Suppressor macrophage treated with lipopolysaccharide for 1 hour (primary cell): ENCODE results near the gene ARID3A.

Experiments
- DNase-seq, 3 donors: peaks; one replicate each; pipeline ENCODE4 v3.0.0-alpha.2; 2020 to 2022

Gene ARID3A

DNA sequence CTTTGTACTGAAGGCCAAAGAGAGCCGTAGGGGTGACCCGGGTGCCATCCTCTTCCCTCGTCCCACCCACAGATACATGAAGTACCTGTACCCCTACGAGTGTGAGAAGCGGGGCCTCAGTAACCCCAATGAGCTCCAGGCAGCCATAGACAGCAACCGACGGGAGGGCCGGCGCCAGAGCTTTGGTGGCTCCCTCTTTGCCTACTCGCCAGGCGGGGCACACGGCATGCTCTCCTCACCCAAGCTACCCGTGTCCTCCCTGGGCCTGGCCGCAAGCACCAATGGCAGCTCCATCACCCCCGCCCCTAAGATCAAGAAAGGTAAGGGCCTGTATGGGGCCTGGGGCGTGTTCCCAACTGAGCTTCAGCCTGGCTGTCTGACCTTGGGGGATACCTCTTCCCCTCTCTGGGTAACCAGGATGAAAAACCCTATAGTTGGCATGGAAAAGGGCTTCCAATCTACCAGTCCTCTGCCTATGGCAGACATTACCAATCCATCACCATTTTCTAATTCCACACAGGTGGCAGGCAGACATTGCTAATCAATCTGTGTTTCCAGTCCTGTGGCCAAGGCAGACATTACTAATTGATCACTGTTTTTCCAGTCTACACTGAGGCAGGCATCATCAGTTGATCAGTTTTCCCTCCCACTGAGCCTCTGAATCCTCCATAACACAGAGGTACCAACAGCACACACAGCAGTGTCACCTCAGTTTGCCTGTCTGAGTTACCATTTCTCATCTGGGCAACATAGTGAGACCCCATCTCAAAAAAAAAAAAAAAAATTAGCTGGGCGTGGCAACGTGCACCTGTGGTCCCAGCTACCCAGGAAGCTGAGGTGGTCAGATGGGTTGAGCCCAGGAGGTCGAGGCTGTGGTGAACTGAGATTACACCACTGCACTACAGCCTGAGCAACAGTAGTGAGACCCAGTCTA, 39.2 kb downstream of the ARID3A start:
- no peak for DNase-seq

DNA sequence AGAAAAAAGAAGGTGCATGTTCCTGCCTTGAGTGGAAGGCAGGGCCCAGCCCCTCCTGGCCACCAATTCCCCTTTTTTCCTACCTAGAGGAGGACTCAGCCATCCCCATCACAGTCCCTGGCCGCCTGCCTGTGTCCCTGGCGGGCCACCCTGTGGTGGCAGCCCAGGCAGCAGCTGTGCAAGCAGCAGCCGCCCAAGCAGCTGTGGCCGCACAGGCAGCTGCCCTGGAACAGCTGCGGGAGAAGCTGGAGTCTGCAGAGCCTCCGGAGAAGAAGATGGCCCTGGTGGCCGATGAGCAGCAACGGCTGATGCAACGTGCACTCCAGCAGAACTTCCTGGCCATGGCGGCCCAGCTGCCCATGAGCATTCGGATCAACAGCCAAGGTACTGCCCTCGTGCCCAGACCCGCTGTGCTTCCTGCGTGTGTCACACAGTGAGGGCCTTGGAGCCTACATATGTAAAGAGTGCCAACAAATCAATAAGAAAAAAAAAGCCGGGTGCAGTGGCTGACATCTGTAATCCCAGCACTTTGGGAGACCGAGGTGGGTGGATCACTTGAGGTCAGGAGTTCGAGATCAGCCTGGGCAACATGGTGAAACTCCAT, 40.8 kb downstream of the ARID3A start:
- DNase-seq, result no peak

DNA sequence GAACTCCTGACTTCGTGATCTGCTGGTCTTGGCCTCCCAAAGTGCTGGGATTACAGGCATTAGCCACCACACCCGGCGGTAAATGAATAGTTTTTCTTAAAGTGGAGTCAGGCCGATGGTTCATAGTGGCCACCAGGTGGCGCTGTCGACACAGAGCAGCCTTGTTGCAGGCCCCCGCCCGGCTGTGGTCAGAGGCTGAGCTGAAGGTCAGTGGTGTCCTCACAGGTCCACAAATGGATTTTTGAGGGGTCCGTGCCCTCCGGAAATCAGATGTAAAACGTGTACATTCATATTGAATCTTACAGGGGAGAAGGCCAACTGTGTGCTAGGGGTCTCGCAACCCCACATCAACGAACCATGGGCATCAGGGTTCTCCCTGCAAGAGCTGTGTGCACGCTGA, 44.9 kb downstream of the ARID3A start:
- no peak for DNase-seq

DNA sequence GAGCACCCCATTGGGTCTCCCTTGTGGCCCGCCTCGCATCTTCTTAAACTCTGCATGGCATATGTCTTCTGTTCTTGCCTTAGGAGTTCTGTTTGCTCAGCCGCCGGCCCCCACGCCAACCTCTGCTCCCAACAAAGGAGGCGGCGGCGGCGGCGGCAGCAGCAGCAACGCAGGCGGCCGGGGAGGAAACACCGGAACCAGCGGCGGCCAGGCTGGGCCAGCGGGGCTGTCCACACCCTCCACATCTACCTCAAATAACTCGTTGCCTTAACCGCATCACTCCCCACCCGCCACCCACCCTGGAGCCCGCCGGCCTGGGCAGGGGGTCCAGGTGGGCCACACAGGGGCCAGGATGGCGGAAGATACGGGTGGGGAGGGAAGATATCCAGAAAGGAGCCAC, 46.0 kb downstream of the ARID3A start:
- DNase-seq, result no peak

DNA sequence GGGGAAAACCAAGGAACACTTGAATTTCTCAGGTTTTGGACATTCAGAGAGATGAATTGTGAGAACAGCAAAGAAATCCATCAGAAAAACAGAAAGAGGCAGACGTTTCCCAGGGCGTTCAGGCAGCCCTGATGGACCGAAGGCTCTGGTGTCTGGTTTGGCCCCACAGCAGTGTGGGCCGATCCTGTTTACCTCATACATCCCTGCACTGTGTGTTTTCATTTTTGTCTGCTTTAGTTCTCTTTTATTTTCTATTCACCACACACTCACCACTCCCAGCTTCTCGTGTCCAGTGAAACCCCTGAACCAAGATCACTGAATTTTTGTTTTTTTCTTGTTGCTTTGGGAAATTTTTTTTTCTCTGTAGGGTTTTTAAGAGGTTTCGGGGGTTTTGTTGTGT, 46.4 kb downstream of the ARID3A start:
- DNase-seq, result no peak

DNA sequence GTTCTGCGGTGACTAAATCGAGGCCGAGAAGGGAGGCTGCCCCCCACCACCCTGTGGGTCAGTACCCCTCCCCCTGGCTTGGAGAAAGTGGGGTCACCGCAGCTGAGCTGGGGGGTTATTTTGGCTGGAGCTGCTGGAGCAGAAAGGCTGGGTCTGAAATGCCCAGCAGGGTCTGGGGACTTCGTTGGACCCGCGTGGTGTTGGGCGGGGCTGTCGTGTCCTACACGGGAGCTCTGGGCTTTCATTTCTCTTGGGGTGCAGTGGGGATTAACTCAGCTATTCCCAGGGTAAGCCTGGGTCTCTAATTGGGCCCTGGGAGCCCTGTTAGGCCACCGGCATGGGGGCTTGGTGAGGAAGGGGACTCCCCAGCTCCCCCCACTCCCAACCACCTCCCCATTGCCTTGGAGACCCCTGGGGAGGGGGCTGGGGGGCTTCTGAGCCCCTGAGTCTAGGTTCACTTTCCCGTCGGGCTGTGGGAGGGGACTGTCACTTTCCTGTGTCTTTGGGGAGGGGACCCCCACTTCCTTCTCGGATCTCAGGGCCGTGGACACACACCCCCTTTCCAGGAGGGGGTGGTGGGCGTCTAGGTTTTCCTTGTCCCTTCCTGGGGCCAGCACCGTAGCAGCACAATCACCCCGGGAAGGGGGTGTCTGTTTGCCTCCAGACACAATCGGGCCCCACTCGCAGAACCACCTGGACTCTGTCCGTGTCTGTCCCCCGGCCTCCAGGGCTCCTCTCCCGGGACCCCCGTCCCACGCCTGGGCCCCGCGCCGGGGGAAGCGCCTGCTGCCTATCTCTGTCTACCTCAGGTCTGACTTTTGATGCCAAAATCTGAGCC, 48.1 kb downstream of the ARID3A start:
- no peak for DNase-seq

DNA sequence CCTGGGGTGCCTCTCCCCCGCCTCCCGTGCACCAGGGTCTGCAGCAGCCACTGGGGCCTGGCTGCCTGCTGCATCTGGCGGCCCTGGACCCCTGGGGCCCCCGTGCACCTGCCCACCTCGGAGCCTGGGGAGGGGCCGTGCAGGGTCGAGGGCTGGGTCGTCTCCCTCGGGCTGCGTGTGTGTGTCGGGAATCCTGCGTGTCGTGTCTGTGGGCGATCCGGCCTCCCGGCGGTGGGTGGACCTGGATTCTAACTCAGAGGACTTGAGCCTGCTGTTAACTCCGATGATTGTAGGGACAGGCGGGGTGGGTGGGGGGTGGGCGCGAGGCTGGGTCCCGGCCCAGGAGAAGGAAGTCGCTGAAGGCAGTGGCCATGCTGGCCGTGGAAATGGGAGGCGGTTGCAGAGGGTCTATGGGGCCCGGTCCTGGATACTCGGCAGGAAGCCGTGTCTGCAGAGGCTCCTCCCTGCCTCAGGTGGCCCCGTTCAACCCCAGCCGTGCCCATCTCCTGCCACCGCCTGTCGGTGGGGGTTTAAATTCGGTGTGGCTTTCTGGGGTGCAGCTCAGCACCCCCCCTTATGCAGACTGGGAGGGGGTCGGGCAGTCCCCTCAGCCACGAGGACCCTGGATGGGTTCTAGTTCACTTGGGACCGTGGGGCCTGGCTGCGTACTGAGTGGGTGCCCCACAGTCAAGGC, 48.9 kb downstream of the ARID3A start:
- no peak for DNase-seq

DNA sequence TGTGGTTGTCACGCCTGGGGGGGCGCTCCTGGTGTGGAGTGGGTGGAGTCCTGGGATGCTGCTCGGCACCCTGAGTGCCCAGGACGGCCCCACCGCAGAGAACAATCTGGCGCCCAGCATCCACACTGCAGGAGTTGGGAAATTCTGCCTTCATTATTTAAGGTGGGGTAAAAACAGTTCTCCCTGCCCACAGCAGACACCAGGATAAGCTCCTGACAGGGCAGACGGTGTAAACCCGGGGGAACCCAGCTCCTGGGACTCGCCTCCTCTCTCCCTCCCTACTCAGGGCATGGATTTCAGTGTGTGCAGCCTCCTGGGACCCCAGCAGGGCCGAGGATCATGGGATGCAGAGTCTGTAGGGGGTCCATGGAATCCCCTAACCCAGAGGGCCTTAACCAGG, 50.6 kb downstream of the ARID3A start:
- DNase-seq, result no peak

DNA sequence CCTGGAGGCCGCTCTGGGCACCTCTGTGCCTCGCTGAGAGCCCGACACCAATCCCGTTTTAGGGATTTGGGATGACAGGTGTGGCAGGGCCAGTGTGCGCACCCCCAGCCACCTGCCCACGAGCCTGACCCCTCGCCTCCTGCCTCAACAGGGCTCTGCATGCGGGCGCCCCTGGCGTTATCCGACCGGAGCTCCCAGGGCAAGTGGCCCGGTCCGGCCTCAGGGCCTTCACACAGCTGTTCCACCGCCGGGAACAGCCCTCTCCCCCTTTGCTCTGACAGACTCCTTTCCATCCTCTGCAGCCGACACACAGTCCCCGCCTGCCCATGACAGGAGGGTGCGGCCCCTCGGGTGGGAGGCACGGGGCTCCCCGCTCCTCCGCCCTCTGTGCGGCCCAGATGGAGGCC, 51.2 kb downstream of the ARID3A start:
- no peak for DNase-seq

DNA sequence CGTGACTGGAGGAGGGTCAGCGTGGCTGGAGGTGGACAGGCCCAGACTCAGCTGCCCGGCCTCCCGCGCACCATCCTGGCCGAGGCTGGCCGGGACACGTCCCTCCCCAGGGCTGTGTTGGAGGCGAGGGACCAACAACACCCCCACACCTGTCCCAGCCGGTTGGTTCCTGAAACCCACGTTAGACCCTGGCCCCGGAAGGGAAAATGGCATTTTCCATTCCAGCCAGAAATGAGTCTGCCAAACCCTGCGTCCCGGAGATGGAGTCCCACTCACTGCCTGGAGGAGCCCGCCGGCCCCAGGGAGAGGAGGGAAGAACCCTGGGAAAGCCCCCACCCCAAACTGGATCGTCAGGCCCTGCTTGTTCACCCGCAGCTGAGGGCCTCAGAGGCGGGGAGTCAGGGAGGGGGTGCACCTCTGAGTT, 53.5 kb downstream of the ARID3A start:
- peak in 1 of 3 donors; percentile 50 for DNase-seq

DNA sequence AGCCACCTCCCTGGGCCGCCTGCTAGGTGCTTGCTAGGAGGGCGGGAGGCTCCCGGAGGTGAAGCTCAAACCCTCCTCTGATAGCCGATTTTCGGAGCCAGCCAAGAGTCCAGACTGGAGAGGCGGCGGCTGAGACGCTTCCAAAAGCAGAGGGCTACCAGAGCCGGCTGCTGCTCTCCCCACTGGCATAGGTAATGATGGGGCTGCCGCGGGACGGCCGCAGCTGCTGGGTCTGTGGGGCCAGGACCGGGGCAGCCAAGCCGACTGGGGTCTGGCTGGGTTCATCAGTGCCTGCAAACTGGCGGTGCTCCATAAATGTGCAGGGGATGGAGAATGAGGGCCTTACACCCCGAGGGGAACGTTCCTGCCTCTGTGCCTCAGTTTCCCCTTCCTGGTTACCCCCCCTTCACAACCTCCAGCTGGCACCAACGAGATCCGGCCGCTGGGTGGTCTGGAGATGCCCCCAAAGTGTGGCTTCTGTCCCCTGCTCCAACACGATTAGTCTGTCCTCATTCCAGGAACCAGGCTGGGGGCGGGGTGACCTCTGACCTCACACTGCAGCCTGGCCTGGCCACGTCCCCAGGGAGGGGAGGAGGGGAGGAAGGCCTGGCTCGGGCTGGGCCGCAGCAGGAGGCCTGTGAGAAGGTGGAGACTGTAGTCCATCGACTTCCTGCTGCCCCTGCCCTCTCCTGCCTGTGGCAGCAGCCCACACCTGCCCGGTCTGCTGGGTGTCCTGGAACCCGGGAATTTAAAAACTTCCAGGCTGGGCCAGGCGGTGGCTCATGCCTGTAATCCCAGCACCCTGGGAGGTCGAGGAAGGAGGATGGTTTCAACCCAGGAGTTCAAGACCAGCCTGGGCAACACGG, 54.5 kb downstream of the ARID3A start:
- DNase-seq, result peak in 2 of 3 donors; percentile 19 to 43

DNA sequence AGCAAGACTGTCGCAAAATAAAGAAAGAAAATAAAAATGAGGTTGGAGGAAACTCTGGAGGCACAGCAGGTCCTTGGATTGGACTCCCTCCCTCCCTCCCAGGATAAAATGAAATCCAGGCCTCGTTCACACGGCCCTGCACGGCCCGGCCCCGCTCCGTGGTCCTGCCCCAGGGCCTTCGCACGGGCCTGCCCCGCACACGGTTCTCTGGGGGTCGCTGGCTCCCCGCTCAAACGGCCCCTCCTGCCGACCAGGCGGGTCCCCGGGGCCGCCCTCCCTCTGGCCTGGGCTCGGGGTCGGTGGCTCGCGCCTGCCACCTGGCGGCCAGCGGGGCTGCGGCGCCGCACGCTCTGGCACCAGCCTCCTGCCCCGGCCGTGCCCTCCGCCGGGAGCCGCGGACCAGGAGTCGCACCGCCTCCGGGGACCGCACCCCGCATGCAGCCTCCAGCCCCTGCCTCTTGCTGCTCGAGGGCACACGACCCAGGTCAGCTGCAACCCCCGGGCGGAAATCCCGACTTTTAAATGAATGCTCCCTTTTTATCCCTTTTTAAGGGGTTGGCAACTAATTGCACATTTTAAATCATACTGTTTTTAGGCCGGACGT, 56.8 kb downstream of the ARID3A start:
- DNase-seq, result peak; percentile 66 to 91 (median 82)

DNA sequence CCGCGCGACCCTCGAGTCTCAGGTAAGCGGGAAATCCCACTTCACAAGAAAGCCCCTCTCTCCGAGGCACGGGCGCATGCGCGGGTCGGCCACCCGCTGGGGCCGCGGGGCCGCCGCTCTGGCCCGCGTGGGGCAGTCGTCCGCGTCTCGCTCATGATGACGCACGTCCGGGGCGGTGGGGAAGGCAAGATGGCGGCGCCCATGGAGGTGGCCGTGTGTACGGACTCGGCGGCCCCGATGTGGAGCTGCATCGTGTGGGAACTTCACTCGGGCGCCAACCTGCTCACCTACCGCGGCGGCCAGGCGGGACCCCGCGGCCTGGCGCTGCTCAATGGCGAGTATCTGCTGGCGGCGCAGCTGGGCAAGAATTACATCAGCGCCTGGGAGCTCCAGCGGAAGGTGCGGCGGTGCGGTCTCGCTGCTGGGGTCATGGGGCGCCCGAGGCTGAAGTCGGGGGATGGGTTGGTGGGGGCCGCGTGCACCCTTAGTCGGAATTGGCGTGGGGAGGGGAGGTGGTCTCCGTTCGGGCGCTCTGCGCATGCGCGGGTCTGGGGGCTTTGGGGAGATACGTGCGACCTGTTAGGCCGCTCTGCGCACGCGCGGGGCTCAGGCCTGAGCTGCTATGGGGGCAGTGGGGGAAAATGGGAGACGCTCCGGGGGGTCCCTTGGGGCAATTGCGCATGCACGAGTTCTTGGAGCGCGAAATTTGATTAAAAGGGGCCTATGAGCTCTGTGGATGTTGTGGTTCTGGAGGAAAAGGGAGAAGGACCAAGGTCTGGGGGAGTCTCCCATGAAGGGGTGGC, 58.5 kb downstream of the ARID3A start, which contains the start of gene WDR18:
WDR18 (plus strand) TSS at position 181 of the 803 bp plus-strand sequence; CDS start at position 190, 9 bp downstream.
- DNase-seq, result peak; percentile 94 to 98 (median 97)

DNA sequence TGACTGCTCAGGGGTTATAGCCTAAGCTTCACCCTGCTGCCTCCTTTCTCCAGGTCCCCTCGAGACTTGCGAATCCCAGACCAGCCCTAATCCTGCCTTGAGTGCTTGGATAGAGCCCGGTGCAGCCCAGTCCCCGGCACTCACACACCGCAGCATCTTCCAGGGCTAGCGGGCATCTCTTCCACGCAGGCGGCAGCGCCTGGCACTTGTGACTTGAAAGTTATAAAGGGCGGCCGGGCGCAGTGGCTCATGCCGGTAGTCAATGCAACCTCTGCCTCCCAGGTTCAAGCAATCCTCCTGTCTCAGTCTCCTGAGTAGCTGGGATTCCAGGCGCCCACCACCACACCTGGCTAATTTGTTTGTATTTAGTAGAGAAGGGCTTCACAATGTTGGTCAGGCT, 60.2 kb downstream of the ARID3A start:
- DNase-seq, result no peak

DNA sequence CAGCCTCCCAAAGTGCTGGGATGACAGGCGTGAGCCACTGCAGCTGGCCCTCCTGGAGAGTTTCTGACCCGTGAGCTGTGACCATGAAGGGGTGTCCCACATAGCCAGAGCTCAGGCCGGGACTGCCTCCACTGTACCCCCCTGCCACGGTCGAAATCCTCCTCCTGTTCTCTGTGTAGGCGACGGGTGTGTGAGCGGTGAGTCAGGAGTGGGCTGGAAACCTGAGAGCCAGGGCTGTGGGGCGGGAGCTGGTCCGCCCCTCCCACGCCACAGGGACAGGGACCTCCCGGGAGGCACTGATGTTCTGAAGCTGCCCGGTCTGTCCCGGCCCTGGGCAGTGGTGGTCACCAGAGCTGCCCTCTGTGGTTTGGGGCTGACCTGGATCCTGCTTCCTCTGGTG, 62.2 kb downstream of the ARID3A start:
- DNase-seq, result no peak

DNA sequence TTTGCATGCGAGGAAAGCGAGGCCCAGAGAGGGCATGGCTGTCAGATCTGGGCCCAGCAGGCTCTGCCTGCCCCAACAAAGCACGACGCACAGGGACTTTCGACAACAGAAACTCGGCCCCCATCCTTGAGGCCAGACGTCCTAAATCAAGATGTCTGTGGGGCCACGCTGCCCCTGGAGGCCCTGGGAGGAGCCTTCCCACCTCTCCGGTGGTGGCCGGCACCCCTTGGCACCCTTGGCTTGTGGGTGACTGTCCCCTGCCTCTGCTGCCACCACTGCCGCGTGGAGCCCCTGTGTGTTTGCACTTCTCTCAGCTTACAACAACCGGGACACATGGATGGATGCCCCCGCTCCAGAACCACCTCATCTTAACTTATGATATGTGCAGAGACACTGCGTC, 62.7 kb downstream of the ARID3A start:
- no peak for DNase-seq

DNA sequence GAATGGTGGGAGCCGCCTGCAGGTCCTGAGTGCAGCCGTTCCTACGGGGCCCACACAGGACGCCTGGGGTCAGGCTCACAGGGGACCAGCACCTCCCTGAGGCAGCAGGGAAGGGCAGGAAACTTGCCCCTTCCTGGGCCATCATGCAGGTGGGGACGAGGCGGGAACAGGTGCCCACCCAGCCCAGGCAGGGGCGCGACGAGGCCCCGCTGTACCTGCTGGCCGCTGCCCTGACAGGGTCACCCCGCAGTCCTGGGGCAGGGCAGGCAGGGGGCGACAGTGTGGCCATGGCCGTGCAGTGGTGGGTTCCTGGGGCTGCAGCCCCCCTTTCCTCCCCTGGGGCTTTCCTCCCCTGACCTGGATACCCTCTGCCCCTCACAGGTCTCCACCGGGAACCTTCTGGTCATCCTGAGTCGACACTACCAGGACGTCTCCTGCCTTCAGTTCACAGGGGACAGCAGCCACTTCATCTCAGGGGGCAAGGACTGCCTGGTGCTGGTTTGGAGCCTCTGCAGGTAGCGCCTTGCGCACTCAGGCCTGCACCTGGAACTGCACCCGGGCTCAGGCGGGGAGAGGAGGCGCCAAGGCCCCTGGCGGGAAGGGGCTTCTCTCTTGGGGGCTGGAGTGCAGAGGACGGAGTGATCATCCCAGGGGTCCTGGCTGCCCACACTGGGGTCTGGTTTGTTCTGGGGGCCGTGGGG, 63.7 kb downstream of the ARID3A start:
- DNase-seq, result no peak

DNA sequence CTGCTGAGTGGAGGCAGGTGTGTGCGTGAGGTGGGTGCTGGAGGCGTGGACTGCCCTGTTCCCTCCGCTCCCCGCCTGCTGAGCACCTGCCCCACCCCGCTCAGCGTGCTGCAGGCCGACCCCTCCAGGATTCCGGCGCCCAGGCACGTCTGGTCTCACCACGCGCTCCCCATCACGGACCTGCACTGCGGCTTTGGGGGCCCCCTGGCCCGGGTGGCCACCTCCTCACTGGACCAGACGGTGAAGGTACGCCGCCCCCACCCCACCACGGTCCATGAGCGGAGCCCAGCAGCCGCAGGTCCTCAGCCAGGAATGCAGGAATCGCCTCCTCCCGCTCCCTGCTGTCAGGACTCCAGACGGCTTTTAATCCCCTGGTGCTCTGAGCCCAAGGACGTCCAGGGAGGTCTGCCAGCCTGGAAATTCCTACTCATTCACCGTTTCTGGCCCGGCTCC, 64.3 kb downstream of the ARID3A start:
- no peak for DNase-seq

DNA sequence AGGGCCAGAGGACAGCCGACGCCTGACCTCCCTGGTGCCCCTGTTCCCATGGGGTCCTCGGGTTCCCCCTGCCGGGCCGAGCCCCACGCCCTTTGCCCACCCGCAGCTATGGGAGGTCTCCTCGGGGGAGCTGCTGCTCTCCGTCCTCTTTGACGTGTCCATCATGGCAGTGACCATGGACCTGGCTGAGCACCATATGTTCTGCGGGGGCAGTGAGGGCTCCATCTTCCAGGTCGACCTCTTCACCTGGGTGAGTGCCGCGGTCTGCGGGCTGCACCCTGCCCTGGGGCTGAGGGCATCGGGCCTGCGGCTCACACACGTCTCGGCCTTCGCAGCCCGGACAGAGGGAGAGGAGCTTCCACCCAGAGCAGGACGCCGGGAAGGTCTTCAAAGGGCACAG, 64.9 kb downstream of the ARID3A start:
- DNase-seq, result no peak
